ENCODE measurements around the gene PROS1.
"Not testable (repeated sequence)": the region's sequence is repeated elsewhere in the genome, so short reads cannot be mapped to it uniquely, and the experiment has no call there.

PROS1 gene

GRCh38 chr3:93936549-93936948 is 37.1 kb downstream of the PROS1 start:
- Histone ChIP-seq H3K9me3 (peaks cover 5% of the 10 kb centered on the region; the same call in 1 of the 2 replicates), H3K4me1 (no peaks in the 10 kb centered on the region), H3K27ac (no peak overlapping the region), H3K9ac (no peak overlapping the region), H4K20me1 (no peaks in the 10 kb centered on the region), H3K27me3 (no peaks in the 10 kb centered on the region), H3K4me2 (no peak overlapping the region), H3K4me3 (no peak overlapping the region), H3K36me3 (no peaks in the 10 kb centered on the region)
- TF ChIP-seq Cebpa-rat (IDR thresholded peaks at IDR 0.05), result no peak

DNA sequence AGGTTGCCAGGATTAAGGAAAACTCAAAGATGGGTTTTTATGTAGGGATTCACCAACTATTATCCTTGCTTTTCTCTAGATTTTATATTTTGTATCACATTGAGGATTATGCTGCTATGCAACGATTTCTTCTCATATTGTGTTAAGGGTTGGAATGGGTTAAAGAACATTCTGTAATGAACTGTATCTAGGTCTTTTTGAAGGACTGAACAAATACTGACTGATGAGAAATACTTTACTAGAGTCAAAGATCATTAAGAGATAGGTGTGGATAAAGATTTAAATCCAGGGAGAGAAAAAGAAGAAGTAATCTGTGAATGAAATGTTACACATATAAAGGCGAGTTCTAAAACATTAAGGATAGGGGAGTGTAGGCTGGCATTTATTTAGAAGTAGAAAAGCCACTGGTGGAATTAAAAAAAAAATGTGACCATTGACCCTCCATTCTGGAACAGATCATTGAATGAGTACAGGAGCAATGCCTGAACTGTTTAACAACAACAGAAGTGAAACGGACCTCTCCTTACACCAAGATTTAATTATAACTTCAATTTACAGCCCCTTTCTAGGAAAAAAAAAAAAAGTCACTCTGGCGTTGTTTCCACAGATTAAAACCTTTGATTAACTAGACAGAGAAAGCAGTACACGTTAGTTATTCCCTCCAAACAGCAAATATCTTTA is 39.2 kb downstream of the PROS1 start:
- no peak overlapping the region for H3K27ac ChIP-seq
- H3K36me3 ChIP-seq, result no peaks in the 10 kb centered on the region
- no peaks in the 10 kb centered on the region for H3K4me1 ChIP-seq
- H3K4me3 ChIP-seq, result no peak overlapping the region
- H3K4me2 ChIP-seq, result no peak overlapping the region
- H3K27me3 ChIP-seq, result no peaks in the 10 kb centered on the region
- TF ChIP-seq Cebpa-rat (IDR thresholded peaks at IDR 0.05), result no peak
- H3K9me3 ChIP-seq, result no peaks in the 10 kb centered on the region
- no peak overlapping the region for H3K9ac ChIP-seq
- no peaks in the 10 kb centered on the region for H4K20me1 ChIP-seq

- no peak overlapping the region for H3K9ac ChIP-seq
- H3K4me2 ChIP-seq, result no peak overlapping the region
- H3K27me3 ChIP-seq, result no peaks in the 10 kb centered on the region
- H3K36me3 ChIP-seq, result no peaks in the 10 kb centered on the region
- H3K27ac ChIP-seq, result no peak overlapping the region
- no peaks in the 10 kb centered on the region for H3K9me3 ChIP-seq
- no peak overlapping the region for H3K4me3 ChIP-seq
- no peaks in the 10 kb centered on the region for H3K4me1 ChIP-seq
- no peak for TF ChIP-seq Cebpa-rat (IDR thresholded peaks at IDR 0.05)
- H4K20me1 ChIP-seq, result no peaks in the 10 kb centered on the region
Observed at GRCh38 chr3:93931597-93932229, 42.0 kb downstream of the PROS1 start.

- H3K9ac ChIP-seq, result no peak overlapping the region
- no peaks in the 10 kb centered on the region for H4K20me1 ChIP-seq
- no peak overlapping the region for H3K4me2 ChIP-seq
- no peak overlapping the region for H3K4me3 ChIP-seq
- H3K36me3 ChIP-seq, result no peaks in the 10 kb centered on the region
- no peak overlapping the region for H3K27ac ChIP-seq
- H3K9me3 ChIP-seq, result no peaks in the 10 kb centered on the region
- H3K4me1 ChIP-seq, result no peaks in the 10 kb centered on the region
- no peaks in the 10 kb centered on the region for H3K27me3 ChIP-seq
- no peak for TF ChIP-seq Cebpa-rat (IDR thresholded peaks at IDR 0.05)
Observed at GRCh38 chr3:93930041-93930440, 43.7 kb downstream of the PROS1 start.

- Histone ChIP-seq H3K27ac (no peak overlapping the region), H3K9me3 (no peaks in the 10 kb centered on the region), H3K4me3 (no peak overlapping the region)
Observed at GRCh38 chr3:93926789-93927188, 46.9 kb downstream of the PROS1 start.

GRCh38 chr3:93924491-93924890 is 49.2 kb downstream of the PROS1 start:
- no peak for TF ChIP-seq Cebpa-rat (IDR thresholded peaks at IDR 0.05)
- no peaks in the 10 kb centered on the region for H4K20me1 ChIP-seq
- no peaks in the 10 kb centered on the region for H3K36me3 ChIP-seq
- H3K27me3 ChIP-seq, result no peaks in the 10 kb centered on the region
- no peak overlapping the region for H3K4me2 ChIP-seq
- H3K9ac ChIP-seq, result no peak overlapping the region
- H3K4me1 ChIP-seq, result no peaks in the 10 kb centered on the region
- no peaks in the 10 kb centered on the region for H3K9me3 ChIP-seq
- H3K4me3 ChIP-seq, result no peak overlapping the region
- no peak overlapping the region for H3K27ac ChIP-seq

More at GRCh38 chr3:93926789-93927188, 46.9 kb downstream of the PROS1 start:
- Histone ChIP-seq H3K4me2 (no peak overlapping the region), H3K4me1 (no peaks in the 10 kb centered on the region), H4K20me1 (no peaks in the 10 kb centered on the region), H3K27me3 (no peaks in the 10 kb centered on the region), H3K9ac (no peak overlapping the region), H3K36me3 (no peaks in the 10 kb centered on the region)
- TF ChIP-seq Cebpa-rat (IDR thresholded peaks at IDR 0.05), result no peak

GRCh38 chr3:93923006-93923405 is 50.7 kb downstream of the PROS1 start:
- H3K27ac ChIP-seq, result no peak overlapping the region
- no peak for TF ChIP-seq Cebpa-rat (IDR thresholded peaks at IDR 0.05)
- no peak overlapping the region for H3K4me3 ChIP-seq
- no peak overlapping the region for H3K4me2 ChIP-seq
- no peaks in the 10 kb centered on the region for H3K27me3 ChIP-seq
- no peaks in the 10 kb centered on the region for H4K20me1 ChIP-seq
- no peaks in the 10 kb centered on the region for H3K4me1 ChIP-seq
- no peaks in the 10 kb centered on the region for H3K36me3 ChIP-seq
- H3K9me3 ChIP-seq, result no peaks in the 10 kb centered on the region
- H3K9ac ChIP-seq, result no peak overlapping the region

GRCh38 chr3:93917546-93918029 is 56.1 kb downstream of the PROS1 start:
- not testable (repeated sequence) for H3K27ac ChIP-seq, H3K4me3 ChIP-seq, H3K9ac ChIP-seq, H3K9me3 ChIP-seq, H3K36me3 ChIP-seq, H4K20me1 ChIP-seq, H3K4me1 ChIP-seq, H3K4me2 ChIP-seq, H3K27me3 ChIP-seq

GRCh38 chr3:93913623-93914022 is 60.1 kb downstream of the PROS1 start:
- H3K27ac ChIP-seq, H3K27me3 ChIP-seq, H3K36me3 ChIP-seq, H3K4me2 ChIP-seq, H3K4me3 ChIP-seq, H3K4me1 ChIP-seq, H3K9me3 ChIP-seq, H4K20me1 ChIP-seq, H3K9ac ChIP-seq: not testable (repeated sequence)

DNA sequence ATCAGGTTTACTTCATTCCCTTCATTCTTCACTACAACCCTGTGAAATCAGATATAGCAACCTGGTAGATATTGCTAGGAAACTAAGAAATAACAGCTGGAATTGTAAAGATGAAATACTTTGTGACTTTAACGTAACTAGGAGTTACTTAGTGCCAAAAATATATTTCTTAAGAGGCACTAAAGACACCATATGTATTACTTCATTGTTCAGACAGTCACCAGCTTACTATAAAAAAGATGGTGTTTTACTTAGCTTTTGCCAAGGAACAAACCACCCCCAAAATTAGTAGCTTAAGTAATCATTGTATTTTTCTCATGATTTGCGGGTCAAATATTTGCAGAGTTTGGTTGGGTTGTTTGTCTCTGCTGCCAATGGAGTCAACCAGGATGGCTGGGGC is 62.5 kb downstream of the PROS1 start:
- peaks cover 17% of the 10 kb centered on the region for H3K9me3 ChIP-seq
- H4K20me1 ChIP-seq, result no peaks in the 10 kb centered on the region
- no peak overlapping the region for H3K9ac ChIP-seq
- H3K36me3 ChIP-seq, result no peaks in the 10 kb centered on the region
- no peaks in the 10 kb centered on the region for H3K27me3 ChIP-seq
- TF ChIP-seq Cebpa-rat (IDR thresholded peaks at IDR 0.05), result no peak
- no peak overlapping the region for H3K27ac ChIP-seq
- H3K4me2 ChIP-seq, result no peak overlapping the region
- no peaks in the 10 kb centered on the region for H3K4me1 ChIP-seq
- H3K4me3 ChIP-seq, result no peak overlapping the region

Measured in BLaER1 (cell line).